WTC11 (cell line): ENCODE measurements around the gene MANF.

Experiments
- ATF6 ChIP-seq: sonication (generic); formaldehyde crosslinking; IDR thresholded peaks from 2 replicates; pipeline ENCODE4 v1.8.1; 2023; ENCODE audit warnings: mild to moderate bottlenecking, missing genetic modification reagents
- CTCF ChIP-seq: fragments of 200-600 bp; IDR thresholded peaks from 2 replicates; pipeline ENCODE4 v1.8.0; 2022; ENCODE audit warnings: antibody characterized with exemption
- ESRRA ChIP-seq: sonication (generic); formaldehyde crosslinking; IDR thresholded peaks from 2 replicates; pipeline ENCODE4 v1.8.1; 2022; ENCODE audit warnings: mild to moderate bottlenecking, missing genetic modification reagents, borderline replicate concordance
- IRF1 ChIP-seq: sonication (generic); formaldehyde crosslinking; IDR thresholded peaks from 2 replicates; pipeline ENCODE4 v1.8.0; 2023; ENCODE audit warnings: missing genetic modification reagents
- PRDM15 ChIP-seq: sonication (generic); formaldehyde crosslinking; IDR thresholded peaks from 2 replicates; pipeline ENCODE4 v1.8.0; 2022; ENCODE audit warnings: missing genetic modification reagents
- USF2 ChIP-seq: sonication (generic); formaldehyde crosslinking; IDR thresholded peaks from 2 replicates; pipeline ENCODE4 v1.8.1; 2023; ENCODE audit warnings: mild to moderate bottlenecking, missing genetic modification reagents, moderate library complexity
- ZNF138 ChIP-seq: sonication (generic); formaldehyde crosslinking; conservative IDR thresholded peaks from 2 replicates; pipeline ENCODE4 v1.8.1; 2022; ENCODE audit warnings: mild to moderate bottlenecking, moderate library complexity, missing genetic modification reagents
- ZNF232 ChIP-seq: sonication (generic); formaldehyde crosslinking; IDR thresholded peaks from 2 replicates; pipeline ENCODE4 v1.8.0; 2022; ENCODE audit warnings: mild to moderate bottlenecking, missing genetic modification reagents

GRCh38 chr3:51350751-51351150 lies 34.3 kb upstream of the MANF start:
- no peak for TF ChIP-seq ESRRA (CRISPR knock-in tag)
- no peak for TF ChIP-seq CTCF
- no peak for TF ChIP-seq USF2
- TF ChIP-seq PRDM15 (CRISPR knock-in tag) = no peak
- TF ChIP-seq ZNF232 (CRISPR knock-in tag) = no peak
- no peak for TF ChIP-seq ATF6 (CRISPR knock-in tag)
- TF ChIP-seq IRF1 (CRISPR knock-in tag) = no peak
- no peak for TF ChIP-seq ZNF138 (CRISPR knock-in tag)
